Measurements from ENCODE around the gene ADAMTS13. TPM values are rescaled to one million over a fixed set of nuclear protein-coding genes. Genes with fewer than 3 reads are reported as not detected.

The ADAMTS13 gene
- total and polyA plus RNA-seq, 9 of the 15 experiments (the other 6 are each of a cell fraction or from before 2014, with no cell fraction given): 0.03 to 0.20 (median 0.04) TPM; not detected in 4

DNA sequence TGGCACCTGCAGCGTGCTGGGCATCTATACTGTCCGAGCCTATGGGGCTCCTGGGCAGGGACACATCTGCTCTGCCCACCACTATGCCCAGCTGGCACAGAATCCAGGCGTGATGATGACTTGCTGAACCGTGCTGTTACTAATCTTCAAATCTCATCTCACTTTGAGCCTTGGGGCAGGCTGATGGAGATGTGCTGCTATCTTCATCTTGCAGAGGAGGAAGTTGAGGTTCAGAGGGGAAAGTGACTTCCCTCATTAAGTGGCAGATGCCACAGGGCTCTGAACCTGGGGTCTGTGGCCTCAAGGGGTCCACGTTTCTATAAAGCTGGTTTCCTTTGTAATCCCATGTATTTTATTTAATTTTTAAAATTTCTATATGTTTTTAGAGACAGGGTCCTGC, 52.0 kb downstream of the ADAMTS13 start:
- BruUV-seq (replicated peaks): no TSS peak
- no peak overlapping the region for H2AFZ ChIP-seq (ENCODE audit: low read depth, low read length)
- peaks cover 7 to 63% of the 10 kb centered on the region in 2 experiments; a peak in 4 of 5 replicates for H3K27me3 ChIP-seq (ENCODE audit: control insufficient read depth in 2 of 2, insufficient read depth in 2 of 2, low read length in 2 of 2)
- ChIA-PET CTCF (ENCODE audit: low intra/inter-chr PET ratio) (no interaction called here), POLR2A (no interaction called here)
- H3K9me3 ChIP-seq (replicated peaks; ENCODE audit: control insufficient read depth, insufficient read depth, low read depth, low read length): no peaks in the 10 kb centered on the region
- 19% methylated on average over 5 of the region's 5 CpGs for WGBS (ENCODE audit: insufficient coverage, low coverage, missing lambda C conversion rate)
- H3K79me2 ChIP-seq (ENCODE audit: control insufficient read depth, insufficient read depth, low read length): no peaks in the 10 kb centered on the region
- H3K36me3 ChIP-seq (ENCODE audit: control insufficient read depth, insufficient read depth, low read length): no peaks in the 10 kb centered on the region
- ATAC-seq (no peak), FAIRE-seq (no peak), DNase-seq (ENCODE audit: extremely low read depth in 1 of 4, low spot score in 3 of 4) (no peak)
- H4K20me1 ChIP-seq (replicated peaks; ENCODE audit: control insufficient read depth, insufficient read depth, low read length): peaks cover 19% of the 10 kb centered on the region
- intact Hi-C loops (cut with micrococcal nuclease) (no loop called here), in situ Hi-C loops (cut with MboI) (no loop called here)
- TF ChIP-seq TAF7 (tag; IDR thresholded peaks at IDR 0.05) (no peak), TCF3 (CRISPR knock-in tag; IDR thresholded peaks at IDR 0.05) (0 out of 2 replicates have a peak, but pooled peaks have one; percentile 13), CTBP1 (IDR thresholded peaks at IDR 0.05; ENCODE audit: borderline replicate concordance) (peak; percentile 23; the same call in 1 of the 2 replicates)
- H3K4me3 ChIP-seq: no peak overlapping the region
- no peak overlapping the region for H3K4me2 ChIP-seq (ENCODE audit: insufficient read depth, low read length)
- no peak overlapping the region for H3K9ac ChIP-seq (ENCODE audit: insufficient read depth in 1 of 2, low read depth in 2 of 2, low read length in 2 of 2)
- H3K9me1 ChIP-seq (ENCODE audit: control insufficient read depth, insufficient read depth, low read length): no peaks in the 10 kb centered on the region
- no peak overlapping the region for H3K27ac ChIP-seq (ENCODE audit: extremely low read depth, low read depth, low read length)
- peaks cover 0 to 52% of the 10 kb centered on the region in 2 experiments; a peak in 3 of 5 replicates for H3K4me1 ChIP-seq (replicated peaks in 1 of 2; ENCODE audit: control insufficient read depth in 2 of 2, insufficient read depth in 2 of 2, low read length in 2 of 2)

DNA sequence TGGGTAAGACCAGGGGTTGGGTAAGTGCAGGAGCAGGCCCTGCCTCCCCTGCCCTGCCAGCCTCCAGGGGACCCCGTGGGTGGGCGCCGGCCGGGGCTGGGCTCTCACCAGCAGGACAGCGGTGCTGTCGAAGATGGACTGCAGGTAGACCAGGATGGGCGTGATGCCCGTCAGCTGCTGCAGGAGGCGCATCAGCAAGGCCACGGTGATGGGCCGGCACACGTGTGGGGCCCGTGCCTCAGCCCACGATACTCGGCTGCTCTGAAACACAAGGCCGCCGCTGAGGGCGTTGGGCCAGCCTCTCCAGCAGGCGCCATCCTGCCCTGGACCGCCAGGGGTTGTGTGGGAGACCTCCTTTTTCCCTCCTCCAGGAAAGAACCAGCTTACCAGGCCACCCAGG, 52.7 kb downstream of the ADAMTS13 start:
- ChIA-PET POLR2A (no interaction called here), CTCF (ENCODE audit: low intra/inter-chr PET ratio) (no interaction called here)
- 7% methylated on average over 16 of the region's 20 CpGs for WGBS (ENCODE audit: insufficient coverage, low coverage, missing lambda C conversion rate)
- in situ Hi-C loops (cut with MboI): no loop called here
- H4K20me1 ChIP-seq (replicated peaks; ENCODE audit: control insufficient read depth, insufficient read depth, low read length): peaks cover 19% of the 10 kb centered on the region
- no peak overlapping the region for H2AFZ ChIP-seq (ENCODE audit: low read depth, low read length)
- H3K4me1 ChIP-seq (replicated peaks in 1 of 2; ENCODE audit: control insufficient read depth in 2 of 2, insufficient read depth in 2 of 2, low read length in 2 of 2): peaks cover 0 to 56% of the 10 kb centered on the region in 2 experiments; a peak in 3 of 5 replicates
- no peaks in the 10 kb centered on the region for H3K36me3 ChIP-seq (ENCODE audit: control insufficient read depth, insufficient read depth, low read length)
- FAIRE-seq: no peak
- H3K4me3 ChIP-seq: no peak overlapping the region
- H3K9me1 ChIP-seq (ENCODE audit: control insufficient read depth, insufficient read depth, low read length): no peaks in the 10 kb centered on the region
- no peaks in the 10 kb centered on the region for H3K9me3 ChIP-seq (replicated peaks; ENCODE audit: control insufficient read depth, insufficient read depth, low read depth, low read length)
- no peak overlapping the region for H3K27ac ChIP-seq (ENCODE audit: extremely low read depth, low read depth, low read length)
- no peak for TF ChIP-seq ZNF551 (CRISPR knock-in tag; IDR thresholded peaks at IDR 0.05)
- TF ChIP-seq SAFB (IDR thresholded peaks at IDR 0.05; ENCODE audit: borderline replicate concordance, low read depth, low read length): 0 out of 2 replicates have a peak, but pooled peaks have one; percentile 27
- no peaks in the 10 kb centered on the region for H3K79me2 ChIP-seq (ENCODE audit: control insufficient read depth, insufficient read depth, low read length)
- no peak for ATAC-seq
- DNase-seq (ENCODE audit: extremely low read depth in 1 of 4, low spot score in 3 of 4): no peak
- H3K4me2 ChIP-seq (ENCODE audit: insufficient read depth, low read length): no peak overlapping the region
- H3K27me3 ChIP-seq (ENCODE audit: control insufficient read depth in 2 of 2, insufficient read depth in 2 of 2, low read length in 2 of 2): peaks cover 13 to 60% of the 10 kb centered on the region in 2 experiments
- BruUV-seq (replicated peaks): no TSS peak
- intact Hi-C loops (cut with micrococcal nuclease): no loop called here
- no peak overlapping the region for H3K9ac ChIP-seq (ENCODE audit: insufficient read depth in 1 of 2, low read depth in 2 of 2, low read length in 2 of 2)
